OCI-LY7 (cell line): ENCODE results near the gene PTTG2. TPM values are rescaled to one million over a fixed set of nuclear protein-coding genes. Genes with fewer than 3 reads are reported as not detected.

Source experiments
- BruUV-seq: library from RNA; stranded (reverse); fragments of 400-500 nt; replicated peaks from 2 replicates; lab custom pipeline; 2021; lab: Mats Ljungman, UMichigan
- CTCF ChIA-PET: fragments of 300-600 bp; sonication (Branson Sonifier 250); formaldehyde crosslinking; loops from one replicate; lab custom pipeline; 2022; ENCODE audit warnings: antibody characterized with exemption; ENCODE audit not compliant: unreplicated experiment; lab: Charles Lee
- POLR2A ChIA-PET: fragments of 300-600 bp; sonication (Branson Sonifier 250); formaldehyde crosslinking; loops from one replicate; lab custom pipeline; 2022; ENCODE audit warnings: antibody characterized with exemption; lab: Charles Lee
- DNase-seq: peaks from one replicate; pipeline ENCODE4 v3.0.0-alpha.2; 2015; ENCODE audit warnings: low spot score
- H2AFZ ChIP-seq: fragments of 200-600 bp; sonication (generic), shearing (Covaris generic); 2 replicates; pipeline ENCODE4 v1.6.1; 2014; ENCODE audit warnings: mild to moderate bottlenecking, antibody characterized with exemption, low read length, moderate library complexity
- H3K27ac ChIP-seq: fragments of 200-600 bp; sonication (generic); 2 replicates; pipeline ENCODE4 v1.5.1; 2014; ENCODE audit warnings: mixed run types, low read depth, mild to moderate bottlenecking, moderate library complexity, low read length, inconsistent platforms; ENCODE audit not compliant: poor library complexity, severe bottlenecking
- H3K36me3 ChIP-seq: fragments of 200-600 bp; sonication (generic); 2 replicates; pipeline ENCODE4 v1.6.1; 2014; ENCODE audit warnings: mild to moderate bottlenecking, antibody characterized with exemption, low read length, moderate library complexity, mixed read lengths; ENCODE audit not compliant: insufficient read depth
- H3K4me1 ChIP-seq: fragments of 200-600 bp; sonication (generic); 2 replicates; pipeline ENCODE4 v1.5.1; 2014; ENCODE audit warnings: mild to moderate bottlenecking, low read length; ENCODE audit not compliant: insufficient read depth, poor library complexity, severe bottlenecking
- H3K4me2 ChIP-seq: fragments of 200-600 bp; sonication (generic); 2 replicates; pipeline ENCODE4 v1.6.1; 2014; ENCODE audit warnings: mild to moderate bottlenecking, low read length
- H3K4me3 ChIP-seq: fragments of 200-600 bp; sonication (generic); 2 replicates; pipeline ENCODE4 v1.5.1; 2014; ENCODE audit warnings: mild to moderate bottlenecking, low read depth, low read length; ENCODE audit not compliant: poor library complexity, severe bottlenecking
- H3K79me2 ChIP-seq: fragments of 200-600 bp; sonication (generic); 2 replicates; pipeline ENCODE4 v1.6.1; 2016; ENCODE audit warnings: low read depth, mild to moderate bottlenecking, low read length, moderate library complexity, mixed read lengths; ENCODE audit not compliant: insufficient read depth
- H3K9me2 ChIP-seq: fragments of 200-600 bp; sonication (generic); 2 replicates; pipeline ENCODE4 v1.6.1; 2016; ENCODE audit warnings: mild to moderate bottlenecking, low read length, mixed read lengths; ENCODE audit not compliant: insufficient read depth
- H3K9me3 ChIP-seq: fragments of 200-600 bp; sonication (generic); 2 replicates; pipeline ENCODE4 v1.6.1; 2014; ENCODE audit warnings: mild to moderate bottlenecking, mixed run types, low read length, mixed read lengths
- H4K20me1 ChIP-seq: fragments of 200-600 bp; sonication (generic); 2 replicates; pipeline ENCODE4 v1.6.1; 2014; ENCODE audit warnings: mild to moderate bottlenecking, antibody characterized with exemption, low read length, moderate library complexity, mixed read lengths; ENCODE audit not compliant: insufficient read depth
- EZH2phosphoT487 ChIP-seq: fragments of 200-600 bp; sonication (generic); IDR thresholded peaks from 2 replicates; pipeline ENCODE4 v1.6.1; 2018; ENCODE audit warnings: low read depth, borderline replicate concordance, mild to moderate bottlenecking, mixed run types, antibody characterized with exemption, low read length, moderate library complexity, mixed read lengths
- intact Hi-C: fragments of 100-400 bp; cut with micrococcal nuclease; formaldehyde crosslinking; loops from one replicate; pipeline ENCODE4 v1.10.0; 2022; ENCODE audit not compliant: unreplicated experiment
- total RNA-seq, 2 experiments: library from RNA; depleted of rRNA in 1 of 2; stranded (reverse); fragments of >200 nt in 1 of 2; shearing (Covaris generic) in 1 of 2; gene quantifications; 2 replicates each; pipeline ENCODE4 v1.2.3, GENCODE V29; 2014 to 2022
- TF ChIP-seq, protein P1 (sequence below): fragments of 200-600 bp; sonication (generic); conservative IDR thresholded peaks from 2 replicates; pipeline ENCODE4 v1.5.1; 2014; ENCODE audit warnings: mild to moderate bottlenecking, antibody characterized with exemption, low read length, moderate library complexity, mixed read lengths

PTTG2 gene
- total RNA-seq, 2 experiments from 2014 or later = 1.0 to 2.0 TPM

GRCh38 chr4:37968747-37969146 is 8.5 kb downstream of the PTTG2 start:
- Histone ChIP-seq H2AFZ (no peak overlapping the region), H3K27ac (no peak overlapping the region), H3K9me3 (peaks cover 12% of the 10 kb centered on the region), H3K4me3 (no peak overlapping the region), H3K36me3 (peaks cover 12% of the 10 kb centered on the region), H3K79me2 (no peaks in the 10 kb centered on the region), H3K4me2 (no peak overlapping the region), H3K9me2 (no peaks in the 10 kb centered on the region), H3K4me1 (peaks cover 36% of the 10 kb centered on the region), H4K20me1 (no peaks in the 10 kb centered on the region)
- no peak for DNase-seq
- TF ChIP-seq, protein P1, sequence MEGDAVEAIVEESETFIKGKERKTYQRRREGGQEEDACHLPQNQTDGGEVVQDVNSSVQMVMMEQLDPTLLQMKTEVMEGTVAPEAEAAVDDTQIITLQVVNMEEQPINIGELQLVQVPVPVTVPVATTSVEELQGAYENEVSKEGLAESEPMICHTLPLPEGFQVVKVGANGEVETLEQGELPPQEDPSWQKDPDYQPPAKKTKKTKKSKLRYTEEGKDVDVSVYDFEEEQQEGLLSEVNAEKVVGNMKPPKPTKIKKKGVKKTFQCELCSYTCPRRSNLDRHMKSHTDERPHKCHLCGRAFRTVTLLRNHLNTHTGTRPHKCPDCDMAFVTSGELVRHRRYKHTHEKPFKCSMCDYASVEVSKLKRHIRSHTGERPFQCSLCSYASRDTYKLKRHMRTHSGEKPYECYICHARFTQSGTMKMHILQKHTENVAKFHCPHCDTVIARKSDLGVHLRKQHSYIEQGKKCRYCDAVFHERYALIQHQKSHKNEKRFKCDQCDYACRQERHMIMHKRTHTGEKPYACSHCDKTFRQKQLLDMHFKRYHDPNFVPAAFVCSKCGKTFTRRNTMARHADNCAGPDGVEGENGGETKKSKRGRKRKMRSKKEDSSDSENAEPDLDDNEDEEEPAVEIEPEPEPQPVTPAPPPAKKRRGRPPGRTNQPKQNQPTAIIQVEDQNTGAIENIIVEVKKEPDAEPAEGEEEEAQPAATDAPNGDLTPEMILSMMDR = no peak
- TF ChIP-seq EZH2phosphoT487 = no peak
- BruUV-seq = no TSS peak
- POLR2A ChIA-PET = no interaction called here
- intact Hi-C loops = no loop called here
- CTCF ChIA-PET = no interaction called here

DNA sequence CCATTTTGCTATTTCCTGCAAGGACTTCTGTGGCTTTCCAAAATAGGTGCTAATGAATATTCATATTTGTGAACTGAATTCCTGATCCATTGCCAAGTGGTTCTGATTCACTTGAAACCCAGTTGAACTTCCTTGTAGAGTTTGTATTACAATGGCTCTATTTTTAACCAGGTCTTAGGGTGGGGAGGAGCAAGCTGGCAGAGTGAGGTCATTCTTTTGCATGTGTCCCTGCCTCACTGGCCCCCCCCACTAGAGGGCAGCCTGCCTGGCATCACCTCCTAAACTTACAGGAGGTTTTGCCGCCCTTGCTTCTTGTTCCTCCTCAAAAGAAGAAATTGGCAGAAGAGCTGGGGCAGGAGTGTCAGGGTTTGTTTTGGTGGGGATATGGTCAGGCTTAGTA is 10.5 kb downstream of the PTTG2 start:
- DNase-seq = peak; percentile 64
- ChIA-PET POLR2A (interaction anchor here (0.6 to 1.2 kb wide), 2 partner anchors 50 to 684 kb away, joined by 3 to 5 read pairs; no protein-coding TSS in a partner anchor), CTCF (interaction anchor here (0.6 kb wide), 1 partner anchor 20 kb away, joined by 3 read pairs; no protein-coding TSS in a partner anchor)
- H3K4me2 ChIP-seq = peak overlapping the region; percentile 25; the same call in 1 of the 2 replicates
- intact Hi-C loops = no loop called here
- H3K79me2 ChIP-seq = no peaks in the 10 kb centered on the region
- TF ChIP-seq EZH2phosphoT487 = no peak
- TF ChIP-seq, protein P1 = peak; percentile 84
- H3K4me1 ChIP-seq = peaks cover 28% of the 10 kb centered on the region
- H4K20me1 ChIP-seq = no peaks in the 10 kb centered on the region
- no TSS peak for BruUV-seq
- H3K4me3 ChIP-seq = no peak overlapping the region
- H3K9me3 ChIP-seq = peaks cover 12% of the 10 kb centered on the region
- no peak overlapping the region for H3K27ac ChIP-seq
- no peak overlapping the region for H2AFZ ChIP-seq
- H3K36me3 ChIP-seq = peaks cover 12% of the 10 kb centered on the region
- no peaks in the 10 kb centered on the region for H3K9me2 ChIP-seq

GRCh38 chr4:37971202-37971601 is 11.0 kb downstream of the PTTG2 start:
- POLR2A ChIA-PET = interaction anchor here (0.6 to 1.2 kb wide), 2 partner anchors 49 to 684 kb away, joined by 3 to 5 read pairs; no protein-coding TSS in a partner anchor

More at GRCh38 chr4:37971202-37971601, 11.0 kb downstream of the PTTG2 start:
- Histone ChIP-seq H3K4me2 (no peak overlapping the region), H3K27ac (no peak overlapping the region), H3K9me2 (no peaks in the 10 kb centered on the region), H3K79me2 (no peaks in the 10 kb centered on the region), H4K20me1 (no peaks in the 10 kb centered on the region), H3K36me3 (peaks cover 12% of the 10 kb centered on the region), H3K4me3 (no peak overlapping the region), H3K4me1 (peaks cover 33% of the 10 kb centered on the region), H3K9me3 (peaks cover 12% of the 10 kb centered on the region), H2AFZ (no peak overlapping the region)
- intact Hi-C loops = no loop called here
- no TSS peak for BruUV-seq
- CTCF ChIA-PET = no interaction called here
- no peak for DNase-seq
- TF ChIP-seq EZH2phosphoT487 = no peak
- TF ChIP-seq, protein P1 = no peak
